GM19452 (cell line): ENCODE results near the gene SMARCA4.
"Not testable (repeated sequence)": the region's sequence is repeated elsewhere in the genome, so short reads cannot be mapped to it uniquely, and the experiment has no call there.

Experiments used
- ATAC-seq: cut with Tn5 transposase; IDR thresholded peaks from one replicate; pipeline ENCODE4 v1.9.1; 2021; ENCODE audit not compliant: unreplicated experiment

SMARCA4 gene

DNA sequence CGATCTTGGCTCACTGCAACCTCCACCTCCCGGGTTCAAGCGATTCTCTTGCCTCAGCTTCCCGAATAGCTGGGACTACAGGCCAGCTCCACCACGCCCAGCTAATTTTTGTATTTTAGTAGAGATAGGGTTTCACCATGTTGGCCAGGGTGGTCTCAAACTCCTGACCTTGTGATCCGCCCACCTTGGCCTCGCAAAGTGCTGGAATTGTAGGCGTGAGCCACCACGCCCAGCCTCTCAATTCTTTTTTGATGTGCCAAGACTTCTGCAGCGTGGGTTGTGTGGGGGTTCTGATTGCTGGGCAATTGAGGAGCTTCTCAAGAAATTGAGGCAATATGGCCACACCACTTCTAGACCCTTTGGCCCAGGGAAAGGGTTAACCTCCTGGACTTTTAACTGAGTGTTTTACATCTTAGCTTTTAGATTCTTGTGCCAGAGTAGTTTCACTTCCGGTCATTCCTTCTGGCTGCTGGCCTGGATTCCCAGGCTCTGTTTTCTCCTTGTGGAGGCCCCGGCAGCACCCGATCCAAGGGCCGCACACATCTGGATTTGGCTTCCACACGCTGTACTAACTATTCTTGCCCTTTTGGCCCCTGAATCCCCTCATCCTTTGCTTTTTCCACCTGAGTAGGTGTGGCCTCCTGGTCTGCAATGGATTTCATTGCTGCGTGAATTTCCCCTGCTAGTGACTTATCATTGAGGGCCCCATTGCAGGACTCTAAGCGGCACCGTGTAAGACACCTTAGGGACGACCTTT is 14.7 kb downstream of the SMARCA4 start:
- ATAC-seq, result no peak

DNA sequence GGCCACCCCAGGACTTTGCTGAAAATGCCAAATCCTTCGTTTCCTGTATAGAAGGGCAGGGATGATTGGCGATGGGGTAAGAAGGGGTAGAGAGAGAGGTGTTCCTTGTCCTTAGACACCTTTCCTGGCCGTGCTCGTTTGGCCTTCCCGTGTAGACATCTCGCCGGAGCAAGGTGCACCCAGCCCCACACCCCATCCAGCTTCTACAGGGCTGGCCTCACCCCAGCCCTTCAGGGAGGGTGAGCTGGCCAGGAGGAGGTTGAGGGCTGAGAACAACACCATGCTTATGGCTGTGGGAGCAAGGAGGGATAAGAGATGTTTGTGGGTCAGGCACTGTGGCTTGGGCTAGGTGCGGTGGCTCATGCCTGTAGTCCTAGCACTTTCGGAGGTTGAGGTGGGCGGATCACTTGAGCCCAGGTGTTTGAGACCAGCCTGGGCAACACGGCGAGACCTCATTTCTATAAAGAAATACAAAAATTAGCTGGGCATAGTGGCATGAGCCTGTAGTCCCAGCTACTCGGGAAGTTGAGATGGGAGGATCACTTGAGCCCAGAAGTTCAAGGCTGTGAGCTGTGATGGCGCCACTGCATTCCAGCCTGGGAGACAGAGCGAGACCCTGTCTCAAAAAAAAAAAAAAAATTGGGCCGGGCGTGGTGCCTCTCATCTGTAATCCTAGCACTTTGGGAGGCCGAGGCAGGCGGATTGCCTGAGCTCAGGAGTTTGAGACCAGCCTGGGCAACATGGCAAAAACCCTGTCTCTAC is 15.5 kb downstream of the SMARCA4 start:
- ATAC-seq, result no peak

GRCh38 chr19:10977742-10978092 is 16.9 kb downstream of the SMARCA4 start:
- no peak for ATAC-seq

- no peak for ATAC-seq
Observed at GRCh38 chr19:10979951-10980381, 19.1 kb downstream of the SMARCA4 start.

DNA sequence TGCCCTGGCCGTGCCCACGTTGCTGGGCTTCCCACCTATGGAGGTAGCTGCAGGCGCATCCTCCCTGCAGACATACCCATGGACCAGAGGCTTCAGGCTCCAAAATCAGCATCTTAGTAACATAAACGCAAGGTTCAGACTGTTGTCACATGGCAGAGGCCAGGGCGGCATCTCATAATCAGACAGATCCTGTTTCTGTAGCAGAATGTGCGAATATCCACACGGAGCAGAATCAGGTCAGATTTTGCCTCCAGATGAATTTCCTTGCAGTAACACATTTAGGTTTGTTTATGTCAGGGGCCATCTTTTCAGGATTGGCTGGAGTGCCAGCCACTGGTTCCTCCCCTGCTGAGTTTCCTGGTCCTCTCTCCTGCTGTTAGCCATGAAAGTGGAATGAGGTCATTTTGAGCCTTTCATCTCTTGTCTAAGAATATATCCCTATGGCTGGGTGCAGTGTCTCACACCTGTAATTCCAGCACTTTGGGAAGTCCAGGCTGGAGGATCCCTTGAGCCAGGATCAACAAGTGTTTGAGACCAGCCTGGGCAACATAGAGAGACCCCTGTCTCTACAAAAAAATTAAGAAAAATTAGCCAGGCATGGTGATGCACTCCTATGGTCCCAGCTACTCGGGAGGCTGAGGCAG is 20.5 kb downstream of the SMARCA4 start:
- no peak for ATAC-seq

DNA sequence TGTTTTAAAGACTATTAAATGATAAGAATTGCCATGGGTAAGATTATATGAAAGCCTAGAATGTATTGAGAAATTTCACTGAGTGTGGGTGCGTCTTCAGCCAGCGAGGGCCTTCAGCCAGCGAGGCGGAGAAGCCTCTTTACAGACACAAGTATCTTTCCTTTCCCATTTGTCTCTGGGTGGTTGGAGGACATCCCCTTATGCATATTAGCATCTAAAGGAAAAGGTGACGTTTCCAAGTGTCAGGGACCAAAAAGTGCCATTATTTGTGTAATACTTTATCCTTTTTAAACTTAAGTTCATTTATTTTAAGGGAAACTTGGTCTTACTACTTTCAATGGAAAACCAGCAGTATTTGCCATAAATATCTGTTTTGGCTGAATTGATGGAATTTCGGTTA is 22.2 kb downstream of the SMARCA4 start:
- no peak for ATAC-seq

DNA sequence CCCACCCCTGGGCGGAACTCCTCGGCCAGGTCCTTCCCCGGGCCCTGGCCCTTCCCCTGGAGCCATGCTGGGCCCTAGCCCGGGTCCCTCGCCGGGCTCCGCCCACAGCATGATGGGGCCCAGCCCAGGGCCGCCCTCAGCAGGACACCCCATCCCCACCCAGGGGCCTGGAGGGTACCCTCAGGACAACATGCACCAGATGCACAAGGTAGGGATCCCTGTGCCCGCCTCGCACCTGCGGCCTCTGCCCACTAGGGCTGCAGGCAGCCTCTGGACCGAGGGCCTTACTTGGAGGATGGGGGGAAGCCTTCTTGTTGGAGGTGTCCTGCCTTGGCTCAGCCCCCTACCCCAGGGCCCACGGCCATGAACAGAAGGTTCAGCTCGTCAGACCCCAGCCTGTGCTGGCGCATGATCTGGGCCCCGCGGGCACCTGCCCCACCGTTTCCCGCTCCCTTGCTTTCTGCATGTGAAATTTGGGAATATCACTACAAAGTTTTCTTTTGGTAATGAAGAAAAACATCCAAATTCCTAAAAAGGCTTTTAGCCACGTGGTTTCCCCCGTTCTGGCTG is 23.4 kb downstream of the SMARCA4 start:
- no peak for ATAC-seq

GRCh38 chr19:10985502-10985901 is 24.7 kb downstream of the SMARCA4 start:
- no peak for ATAC-seq

DNA sequence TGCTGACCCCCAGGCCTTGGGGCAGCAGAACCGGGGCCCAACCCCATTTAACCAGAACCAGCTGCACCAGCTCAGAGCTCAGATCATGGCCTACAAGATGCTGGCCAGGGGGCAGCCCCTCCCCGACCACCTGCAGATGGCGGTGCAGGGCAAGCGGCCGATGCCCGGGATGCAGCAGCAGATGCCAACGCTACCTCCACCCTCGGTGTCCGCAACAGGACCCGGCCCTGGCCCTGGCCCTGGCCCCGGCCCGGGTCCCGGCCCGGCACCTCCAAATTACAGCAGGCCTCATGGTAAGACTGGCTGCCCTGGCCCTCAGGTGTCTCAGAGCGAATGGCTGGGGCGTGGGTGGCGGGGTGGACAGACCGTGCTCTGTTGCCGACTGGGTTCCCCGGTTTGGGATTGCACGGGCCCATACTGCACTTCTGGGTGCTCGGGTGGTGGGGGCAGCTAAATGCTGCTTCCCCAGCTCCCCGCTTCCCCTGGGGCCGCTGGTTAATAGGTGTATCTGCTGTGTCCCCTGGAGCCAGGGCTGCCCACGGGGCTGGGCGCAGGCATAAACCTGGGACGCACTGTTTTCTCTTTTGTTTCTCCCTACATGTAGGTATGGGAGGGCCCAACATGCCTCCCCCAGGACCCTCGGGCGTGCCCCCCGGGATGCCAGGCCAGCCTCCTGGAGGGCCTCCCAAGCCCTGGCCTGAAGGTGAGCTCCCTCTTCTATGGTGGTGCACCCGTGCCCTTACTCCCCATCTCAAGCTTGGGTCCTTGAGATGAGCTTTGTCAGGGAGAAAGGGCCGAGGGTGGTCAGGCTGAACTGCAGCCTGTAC is 25.7 kb downstream of the SMARCA4 start:
- ATAC-seq, result no peak

- no peak for ATAC-seq
Observed at GRCh38 chr19:10987571-10988297, 26.9 kb downstream of the SMARCA4 start.

DNA sequence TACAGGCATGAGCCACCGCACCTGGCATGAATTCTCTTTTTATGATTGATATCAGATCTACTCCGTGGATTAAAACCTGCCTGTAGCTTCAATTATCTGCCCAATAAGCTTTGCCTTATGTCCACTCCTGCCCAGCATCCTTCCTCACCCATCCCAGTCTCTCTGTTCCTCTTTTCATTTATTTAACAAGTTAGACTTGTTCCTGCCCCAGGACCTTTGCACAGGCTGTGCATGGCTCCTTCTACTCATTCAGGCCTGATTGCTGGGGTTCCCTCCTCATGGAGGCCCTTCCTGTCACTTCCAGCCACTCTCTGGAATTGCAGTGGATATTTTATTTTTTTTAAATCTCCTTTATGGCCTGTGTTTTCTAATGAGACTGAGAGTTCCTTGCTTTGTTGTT is 27.6 kb downstream of the SMARCA4 start:
- ATAC-seq, result no peak

- no peak for ATAC-seq
Observed at GRCh38 chr19:10988921-10989320, 28.1 kb downstream of the SMARCA4 start.

GRCh38 chr19:10991076-10991475 is 30.2 kb downstream of the SMARCA4 start:
- no peak for ATAC-seq

DNA sequence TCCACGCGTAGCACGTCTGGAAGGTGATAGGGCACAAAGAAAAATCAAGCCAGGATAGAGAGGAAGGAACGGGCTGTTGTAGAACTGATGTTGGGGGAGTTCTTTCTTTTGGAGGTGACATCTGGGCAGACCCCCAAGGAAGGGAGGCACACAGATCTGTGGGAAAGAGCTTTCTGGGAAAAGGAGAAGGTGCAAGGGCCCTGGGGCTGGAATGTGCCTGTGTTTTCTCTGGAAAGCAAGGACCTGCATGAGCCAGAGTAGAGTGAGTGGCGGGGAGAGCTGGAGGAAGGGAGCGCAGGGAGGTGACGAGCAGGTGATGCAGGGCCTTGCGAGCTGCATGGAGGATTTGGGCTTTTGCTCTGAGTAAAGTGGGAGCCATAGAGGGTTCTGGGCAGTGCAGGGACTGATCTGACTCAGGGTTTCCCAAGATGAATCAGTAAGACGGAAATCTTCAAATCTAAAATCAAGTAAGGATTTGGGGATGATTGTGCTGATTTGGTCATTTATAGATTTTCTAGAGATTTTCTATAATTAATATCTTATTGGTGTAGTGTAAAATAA is 30.8 kb downstream of the SMARCA4 start:
- ATAC-seq, result no peak

- not testable (repeated sequence) for ATAC-seq
Observed at GRCh38 chr19:10992174-10992573, 31.3 kb downstream of the SMARCA4 start.

DNA sequence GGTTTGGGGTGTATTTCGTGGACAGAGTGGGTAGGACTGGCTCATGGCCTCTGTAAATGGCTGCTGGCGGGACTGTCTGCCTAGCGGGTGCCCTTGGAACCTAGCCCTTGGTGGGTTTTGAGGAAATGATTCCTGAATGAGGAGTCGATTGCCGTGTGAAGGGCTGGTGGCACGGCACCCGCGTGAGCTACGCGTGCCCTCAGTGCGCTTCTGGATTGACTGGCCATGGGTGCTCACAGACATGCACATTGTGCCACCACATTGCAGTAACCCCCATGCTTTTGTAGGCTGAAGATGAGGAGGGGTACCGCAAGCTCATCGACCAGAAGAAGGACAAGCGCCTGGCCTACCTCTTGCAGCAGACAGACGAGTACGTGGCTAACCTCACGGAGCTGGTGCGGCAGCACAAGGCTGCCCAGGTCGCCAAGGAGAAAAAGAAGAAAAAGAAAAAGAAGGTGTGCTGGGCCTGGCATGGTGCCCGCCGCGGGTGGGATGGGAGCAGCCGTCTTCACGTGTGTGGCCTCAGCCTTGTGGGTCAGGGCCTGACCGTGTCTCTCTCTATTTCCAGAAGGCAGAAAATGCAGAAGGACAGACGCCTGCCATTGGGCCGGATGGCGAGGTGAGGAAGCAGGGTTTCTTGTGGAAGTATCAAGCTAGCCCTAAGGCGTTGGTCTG is 35.2 kb downstream of the SMARCA4 start:
- ATAC-seq, result no peak

DNA sequence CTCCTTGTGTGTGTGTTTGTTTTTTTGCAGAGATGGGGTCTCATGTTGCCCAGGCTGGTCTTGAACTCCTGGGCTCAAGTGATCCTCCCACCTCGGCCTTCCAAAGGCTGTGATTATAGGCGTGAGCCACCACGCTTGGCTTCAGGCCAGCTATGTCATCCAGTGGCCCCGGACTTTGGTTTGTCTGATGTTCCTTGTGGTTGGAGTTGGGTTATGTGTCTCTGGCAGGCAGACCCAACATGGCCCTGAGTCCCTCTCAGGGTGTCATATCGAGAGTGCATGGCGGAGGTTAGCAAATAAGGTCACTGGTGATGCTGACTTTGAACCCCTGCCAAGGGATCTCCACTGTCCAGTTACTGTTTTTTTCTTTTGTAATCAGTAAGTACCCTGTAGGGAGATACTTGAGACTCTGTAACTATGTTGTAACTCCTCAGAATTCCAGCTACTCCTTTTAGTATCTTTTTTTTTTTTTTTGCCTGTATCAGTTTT is 37.3 kb downstream of the SMARCA4 start:
- no peak for ATAC-seq

- no peak for ATAC-seq
Observed at GRCh38 chr19:10998666-10999065, 37.8 kb downstream of the SMARCA4 start.

GRCh38 chr19:11005521-11005920 is 44.7 kb downstream of the SMARCA4 start:
- ATAC-seq, result no peak
